ENCODE results near the gene CDK5RAP3. TPM values are rescaled to one million over a fixed set of nuclear protein-coding genes. Genes with fewer than 3 reads are reported as not detected.
A peak's percentile ranks its signal among the peaks of the same experiment; 100 is the strongest.

The CDK5RAP3 gene
- total RNA-seq, 1 experiment from 2014 or later: 128 TPM

DNA sequence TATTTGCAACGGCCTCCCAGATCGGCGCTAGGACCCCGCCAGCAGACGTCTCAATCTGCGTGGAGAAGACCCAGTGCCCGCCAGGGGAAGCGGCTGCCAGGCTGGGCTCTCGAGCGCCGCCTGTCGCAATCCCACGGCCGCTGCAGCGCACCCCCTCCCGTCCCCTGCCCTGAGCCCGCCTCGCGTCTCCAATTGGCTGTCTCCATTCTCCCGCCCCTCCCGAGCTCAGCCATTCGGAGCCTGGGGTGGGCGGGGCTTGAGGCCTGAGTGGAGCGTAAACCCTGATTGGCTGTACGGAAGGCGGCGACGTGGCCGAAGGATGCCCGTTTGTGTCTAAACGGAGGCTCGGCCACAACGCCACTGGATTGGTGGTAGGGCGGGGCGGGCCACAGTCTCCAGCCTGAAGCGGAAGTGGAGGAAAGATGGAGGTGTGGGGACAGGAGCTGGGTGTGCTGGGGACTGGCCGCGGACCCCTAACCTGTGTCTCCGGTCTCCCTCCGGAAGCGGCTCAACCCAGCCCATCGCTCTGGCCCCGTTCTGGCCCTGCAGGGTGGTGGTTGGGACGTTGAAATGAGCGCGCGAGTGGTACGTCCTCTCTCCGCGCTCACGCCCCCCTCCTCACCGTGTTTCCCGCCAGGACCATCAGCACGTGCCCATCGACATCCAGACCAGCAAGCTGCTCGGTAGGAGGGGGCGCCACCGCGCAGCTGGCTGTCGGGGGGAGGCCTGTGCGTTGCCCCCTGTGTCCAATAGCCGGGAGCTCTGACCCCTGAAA lies at the start of gene CDK5RAP3 (continued):
- peak; percentile 95 for TF ChIP-seq E2F4 (CRISPR knock-in tag; IDR thresholded peaks at IDR 0.05; ENCODE audit: borderline replicate concordance, low read depth)
- no peak; the same call in 1 of the 2 replicates for TF ChIP-seq CBFB (CRISPR knock-in tag; IDR thresholded peaks at IDR 0.05; ENCODE audit: low read depth)
- TF ChIP-seq ZNF232 (CRISPR knock-in tag; IDR thresholded peaks at IDR 0.05): peak; percentile 93
- TF ChIP-seq ZNF416 (CRISPR knock-in tag; IDR thresholded peaks at IDR 0.05): 0 out of 2 replicates have a peak, but pooled peaks have one; percentile 54
- peak; percentile 96 for TF ChIP-seq ESRRA (CRISPR knock-in tag; IDR thresholded peaks at IDR 0.05; ENCODE audit: borderline replicate concordance)
- peak; percentile 89 for TF ChIP-seq SMAD4 (CRISPR knock-in tag; IDR thresholded peaks at IDR 0.05)
- no peak; the same call in 1 of the 2 replicates for TF ChIP-seq AFF4 (CRISPR knock-in tag; IDR thresholded peaks at IDR 0.05; ENCODE audit: borderline replicate concordance)
- no peak for TF ChIP-seq GTF2I (CRISPR knock-in tag; conservative IDR thresholded peaks at IDR 0.05)
- TF ChIP-seq MYBL2 (CRISPR knock-in tag; IDR thresholded peaks at IDR 0.05): peak; percentile 96
- peak; percentile 78 for TF ChIP-seq GABPB1 (CRISPR knock-in tag; IDR thresholded peaks at IDR 0.05)
- no peak for TF ChIP-seq ZNF512 (CRISPR knock-in tag; IDR thresholded peaks at IDR 0.05; ENCODE audit: borderline replicate concordance)
- peak; percentile 87; the same call in 1 of the 2 replicates for TF ChIP-seq ZNF138 (CRISPR knock-in tag; conservative IDR thresholded peaks at IDR 0.05)
- peak; percentile 100 for TF ChIP-seq MAX (CRISPR knock-in tag; IDR thresholded peaks at IDR 0.05)
- no peak for TF ChIP-seq SOX15 (CRISPR knock-in tag; IDR thresholded peaks at IDR 0.05)
- TF ChIP-seq FOXP1 (CRISPR knock-in tag; IDR thresholded peaks at IDR 0.05; ENCODE audit: borderline replicate concordance): peak; percentile 98
- TF ChIP-seq PREB (CRISPR knock-in tag; IDR thresholded peaks at IDR 0.05; ENCODE audit: borderline replicate concordance): peak; percentile 97

All from WTC11 (cell line).